AG10803 (cell line): Measurements from ENCODE around the gene TTLL5.
A peak's percentile ranks its signal among the peaks of the same experiment; 100 is the strongest.

Experiments
- DNase-seq: peaks from one replicate; pipeline ENCODE4 v3.0.0; 2010; ENCODE audit warnings: low read depth
- H3K4me3 ChIP-seq: 2 replicates; pipeline ENCODE4 v1.5.1; 2011; ENCODE audit warnings: mild to moderate bottlenecking, low read length, control low read depth
- TF ChIP-seq, protein P1 (sequence below): conservative IDR thresholded peaks from 2 replicates; pipeline ENCODE4 v1.5.1; 2011; ENCODE audit warnings: mild to moderate bottlenecking, low read length, control low read depth, inconsistent platforms

The TTLL5 gene

DNA sequence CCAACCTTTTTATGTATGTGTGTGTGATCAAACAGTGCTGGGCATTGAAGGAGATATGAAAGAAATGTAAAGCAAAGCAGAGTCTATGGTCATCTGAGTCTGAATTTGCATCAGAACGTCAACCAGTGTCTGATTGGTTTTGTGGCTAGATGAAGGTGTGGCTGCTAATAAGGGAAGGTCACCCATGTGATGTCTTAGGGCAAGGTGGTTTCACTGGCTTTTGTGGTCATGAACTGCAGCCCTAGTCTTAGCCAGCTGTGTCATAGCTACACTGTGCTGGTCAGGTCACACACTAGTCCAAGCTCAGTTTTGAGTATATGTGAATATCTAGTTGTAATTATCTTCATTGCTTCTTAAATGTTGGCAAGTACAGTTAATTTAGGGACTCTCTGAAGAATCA lies 214.9 kb downstream of the TTLL5 start:
- H3K4me3 ChIP-seq: no peak overlapping the region
- TF ChIP-seq, protein P1, sequence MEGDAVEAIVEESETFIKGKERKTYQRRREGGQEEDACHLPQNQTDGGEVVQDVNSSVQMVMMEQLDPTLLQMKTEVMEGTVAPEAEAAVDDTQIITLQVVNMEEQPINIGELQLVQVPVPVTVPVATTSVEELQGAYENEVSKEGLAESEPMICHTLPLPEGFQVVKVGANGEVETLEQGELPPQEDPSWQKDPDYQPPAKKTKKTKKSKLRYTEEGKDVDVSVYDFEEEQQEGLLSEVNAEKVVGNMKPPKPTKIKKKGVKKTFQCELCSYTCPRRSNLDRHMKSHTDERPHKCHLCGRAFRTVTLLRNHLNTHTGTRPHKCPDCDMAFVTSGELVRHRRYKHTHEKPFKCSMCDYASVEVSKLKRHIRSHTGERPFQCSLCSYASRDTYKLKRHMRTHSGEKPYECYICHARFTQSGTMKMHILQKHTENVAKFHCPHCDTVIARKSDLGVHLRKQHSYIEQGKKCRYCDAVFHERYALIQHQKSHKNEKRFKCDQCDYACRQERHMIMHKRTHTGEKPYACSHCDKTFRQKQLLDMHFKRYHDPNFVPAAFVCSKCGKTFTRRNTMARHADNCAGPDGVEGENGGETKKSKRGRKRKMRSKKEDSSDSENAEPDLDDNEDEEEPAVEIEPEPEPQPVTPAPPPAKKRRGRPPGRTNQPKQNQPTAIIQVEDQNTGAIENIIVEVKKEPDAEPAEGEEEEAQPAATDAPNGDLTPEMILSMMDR: no peak
- DNase-seq: no peak

DNA sequence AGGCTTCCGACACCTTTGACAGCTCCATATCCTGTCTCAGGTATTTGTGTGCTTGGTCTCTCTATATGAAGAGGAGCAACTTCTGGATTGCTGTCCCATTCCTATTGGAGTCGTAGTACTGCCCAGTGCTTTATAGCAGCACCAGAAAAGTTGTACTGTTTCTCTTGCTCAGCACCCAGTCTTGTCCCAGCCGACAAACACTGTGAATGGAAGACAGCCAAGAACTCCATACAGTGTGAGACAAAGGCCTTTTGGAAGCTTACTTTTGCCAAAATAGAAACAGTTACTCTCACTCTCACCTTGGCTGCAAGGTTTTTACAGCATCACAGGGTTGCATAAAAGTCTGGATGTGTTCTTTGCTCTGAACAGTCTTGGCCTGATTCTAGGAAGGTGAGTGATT lies 215.5 kb downstream of the TTLL5 start:
- TF ChIP-seq, protein P1: no peak
- H3K4me3 ChIP-seq: no peak overlapping the region
- no peak for DNase-seq

DNA sequence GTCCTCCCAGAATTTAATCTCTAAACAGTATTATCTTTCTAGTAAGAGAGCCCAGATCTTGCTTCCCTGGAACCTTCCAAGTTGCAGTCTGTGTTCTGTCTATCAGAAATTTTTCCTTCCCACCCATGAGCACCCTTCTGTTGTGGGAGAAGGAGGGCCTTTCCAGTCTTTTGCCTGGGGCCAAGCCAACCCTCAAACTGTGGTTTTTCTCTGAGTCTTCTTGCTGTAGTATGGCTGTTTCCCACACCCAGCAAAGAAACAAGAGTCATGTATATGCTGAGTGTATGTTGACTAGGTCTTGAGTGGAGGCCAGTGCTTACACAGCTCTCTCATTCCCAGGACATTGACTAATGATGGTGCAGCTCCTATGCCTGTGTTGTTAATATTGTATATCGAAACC lies 216.2 kb downstream of the TTLL5 start:
- TF ChIP-seq, protein P1: no peak
- peak; percentile 86 for DNase-seq
- H3K4me3 ChIP-seq: no peak overlapping the region

DNA sequence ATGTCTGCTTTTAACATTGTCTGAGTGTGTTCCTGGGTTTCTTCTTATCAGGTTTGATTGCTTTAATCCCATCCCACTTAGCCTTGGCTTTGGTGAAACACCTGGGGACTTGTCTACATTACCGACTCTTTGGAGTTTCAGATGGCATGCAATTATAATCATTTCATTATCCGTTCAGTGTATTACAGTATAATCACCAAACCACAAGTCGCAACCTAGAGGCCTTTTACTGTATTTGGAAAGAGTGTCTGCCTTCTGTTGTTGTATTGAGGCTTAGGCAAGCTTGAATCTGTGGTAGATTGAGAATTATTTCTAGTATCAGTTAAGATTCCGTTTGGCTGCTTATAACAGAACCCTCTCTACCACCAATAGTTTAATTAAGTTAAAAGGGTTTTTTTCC lies 216.8 kb downstream of the TTLL5 start:
- no peak overlapping the region for H3K4me3 ChIP-seq
- TF ChIP-seq, protein P1: no peak
- DNase-seq: peak; percentile 9

DNA sequence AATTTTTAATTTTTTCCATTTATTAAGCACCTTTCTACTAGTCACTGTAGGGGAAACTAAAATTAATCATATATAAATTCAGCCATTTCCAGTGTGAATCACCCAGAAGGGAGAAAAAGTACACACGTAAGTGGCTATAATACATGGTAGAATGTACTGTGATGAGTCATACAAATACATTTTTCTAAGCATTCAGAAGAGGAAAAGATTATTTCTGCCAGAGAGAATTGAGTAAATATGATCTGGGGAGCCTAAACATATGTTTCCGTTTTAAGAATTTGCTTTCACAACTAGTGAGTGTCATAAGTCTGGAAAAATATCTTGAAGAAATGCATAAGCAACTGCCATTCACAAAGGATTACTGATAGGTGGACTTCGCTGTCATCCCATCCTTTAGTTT lies 218.0 kb downstream of the TTLL5 start:
- peak; percentile 85 for DNase-seq
- TF ChIP-seq, protein P1: no peak
- H3K4me3 ChIP-seq: no peak overlapping the region

DNA sequence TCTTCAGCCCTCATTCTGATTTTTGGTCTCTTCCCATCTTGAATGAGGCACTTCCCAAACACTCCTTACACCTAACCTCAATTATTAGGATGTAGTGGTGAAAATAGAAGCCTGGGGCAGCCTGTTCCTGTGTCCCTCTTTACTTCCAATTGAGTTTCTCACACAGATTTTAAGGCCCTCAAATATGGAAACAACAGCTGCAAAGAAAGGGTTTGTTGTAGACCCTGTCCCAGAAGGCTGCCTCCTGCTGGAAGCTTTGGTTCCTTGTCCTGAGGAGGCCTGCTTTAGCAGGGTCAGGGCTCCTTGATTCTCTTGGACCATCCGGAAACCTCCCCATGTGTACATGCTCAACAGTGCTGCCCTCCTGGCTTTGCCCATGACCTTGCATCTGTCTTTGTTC lies 219.5 kb downstream of the TTLL5 start:
- TF ChIP-seq, protein P1: no peak
- H3K4me3 ChIP-seq: no peak overlapping the region
- no peak for DNase-seq

DNA sequence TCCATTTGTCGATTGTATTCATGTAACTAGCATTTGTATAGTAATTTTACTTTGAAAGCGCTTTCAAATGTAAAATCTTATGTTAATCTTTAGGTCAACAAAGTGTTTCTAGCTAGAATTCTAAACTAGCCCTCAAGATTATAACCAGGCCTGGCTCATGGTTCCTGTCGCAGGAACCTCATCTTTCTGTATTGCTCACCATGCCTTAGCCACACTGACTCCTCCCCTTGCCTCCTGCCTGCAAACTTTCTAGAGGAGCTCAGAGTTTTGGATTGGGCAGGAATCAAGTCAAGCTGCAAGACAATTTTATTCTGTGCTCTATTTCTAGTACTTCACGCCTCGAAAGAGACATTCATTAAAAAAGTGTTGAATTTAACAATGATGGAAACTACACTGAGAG lies 220.9 kb downstream of the TTLL5 start:
- DNase-seq: peak; percentile 8
- TF ChIP-seq, protein P1: no peak
- no peak overlapping the region for H3K4me3 ChIP-seq
